SU-DHL-6 (cell line): ENCODE results near the gene TERB2.
"Not testable (repeated sequence)": the region's sequence is repeated elsewhere in the genome, so short reads cannot be mapped to it uniquely, and the experiment has no call there.

Source experiments
- EZH2phosphoT487 ChIP-seq: fragments of 200-600 bp; sonication (generic), shearing (Covaris generic); conservative IDR thresholded peaks from 2 replicates; pipeline ENCODE4 v1.6.1; 2018; ENCODE audit warnings: mild to moderate bottlenecking, antibody characterized with exemption, low read length, moderate library complexity, mixed read lengths
- TF ChIP-seq, protein P1 (sequence below): fragments of 200-600 bp; sonication (generic); IDR thresholded peaks from one replicate; pipeline ENCODE4 v1.5.1; 2017; ENCODE audit warnings: antibody characterized with exemption, mild to moderate bottlenecking, low read length, moderate library complexity; ENCODE audit not compliant: insufficient read depth, poor library complexity, severe bottlenecking

DNA sequence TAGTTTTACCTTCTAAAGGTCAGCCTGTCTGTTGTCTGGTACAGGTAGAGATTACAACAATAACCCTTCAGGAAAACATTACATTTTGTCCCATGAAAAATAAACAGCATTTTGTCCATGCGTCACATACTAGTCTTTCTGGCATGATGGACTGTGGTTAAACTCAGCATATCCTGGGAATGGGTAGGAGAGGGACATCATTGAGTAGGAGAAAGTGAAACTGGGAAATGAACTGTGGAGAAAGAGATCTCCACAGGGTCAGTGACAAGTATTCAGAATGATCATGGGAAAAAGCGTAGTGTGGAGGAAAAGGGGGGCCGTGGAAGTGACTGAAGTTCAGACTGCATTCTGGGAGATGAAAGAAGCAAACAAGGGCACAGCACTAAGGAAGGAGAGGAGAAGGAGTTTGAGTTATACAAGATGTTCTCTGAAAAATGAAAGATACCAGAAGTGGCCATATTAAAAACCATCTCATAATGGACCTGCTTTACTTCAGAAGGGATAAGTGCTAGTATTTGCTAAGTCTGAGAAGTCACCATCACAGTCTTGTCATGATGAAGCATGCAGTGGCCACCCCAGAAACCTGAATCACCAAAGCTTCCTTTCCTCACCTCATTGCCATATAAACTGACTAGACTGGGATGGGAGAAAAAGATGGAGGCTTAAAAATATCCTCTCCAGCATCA is 31.8 kb downstream of the TERB2 start:
- TF ChIP-seq, protein P1, sequence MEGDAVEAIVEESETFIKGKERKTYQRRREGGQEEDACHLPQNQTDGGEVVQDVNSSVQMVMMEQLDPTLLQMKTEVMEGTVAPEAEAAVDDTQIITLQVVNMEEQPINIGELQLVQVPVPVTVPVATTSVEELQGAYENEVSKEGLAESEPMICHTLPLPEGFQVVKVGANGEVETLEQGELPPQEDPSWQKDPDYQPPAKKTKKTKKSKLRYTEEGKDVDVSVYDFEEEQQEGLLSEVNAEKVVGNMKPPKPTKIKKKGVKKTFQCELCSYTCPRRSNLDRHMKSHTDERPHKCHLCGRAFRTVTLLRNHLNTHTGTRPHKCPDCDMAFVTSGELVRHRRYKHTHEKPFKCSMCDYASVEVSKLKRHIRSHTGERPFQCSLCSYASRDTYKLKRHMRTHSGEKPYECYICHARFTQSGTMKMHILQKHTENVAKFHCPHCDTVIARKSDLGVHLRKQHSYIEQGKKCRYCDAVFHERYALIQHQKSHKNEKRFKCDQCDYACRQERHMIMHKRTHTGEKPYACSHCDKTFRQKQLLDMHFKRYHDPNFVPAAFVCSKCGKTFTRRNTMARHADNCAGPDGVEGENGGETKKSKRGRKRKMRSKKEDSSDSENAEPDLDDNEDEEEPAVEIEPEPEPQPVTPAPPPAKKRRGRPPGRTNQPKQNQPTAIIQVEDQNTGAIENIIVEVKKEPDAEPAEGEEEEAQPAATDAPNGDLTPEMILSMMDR: not testable (repeated sequence)
- TF ChIP-seq EZH2phosphoT487: not testable (repeated sequence)
